GM12891 (cell line): ENCODE results near the gene RAN.
"Not testable (repeated sequence)": the region's sequence is repeated elsewhere in the genome, so short reads cannot be mapped to it uniquely, and the experiment has no call there.

ENCODE experiments used
- POLR2A ChIP-seq: IDR thresholded peaks from 2 replicates; pipeline ENCODE4 v1.6.1; 2011; ENCODE audit warnings: low read depth, low read length, control low read depth
- TAF1 ChIP-seq: IDR thresholded peaks from 2 replicates; pipeline ENCODE4 v1.6.1; 2011; ENCODE audit warnings: low read depth, low read length, control low read depth

GRCh38 chr12:130848105-130848504, 23.8 kb upstream of the RAN start:
- TF ChIP-seq POLR2A, TAF1: not testable (repeated sequence)
